ENCODE measurements around the gene ME2.

The ME2 gene

GRCh38 chr18:50839996-50840395 is 38.9 kb upstream of the ME2 start:
- H3K27ac ChIP-seq, result no peak overlapping the region
- TF ChIP-seq CTCF (conservative IDR thresholded peaks at IDR 0.05; ENCODE audit: low read depth), result no peak
- no peak for DNase-seq (ENCODE audit: low spot score)
- POLR2A ChIA-PET (ENCODE audit: low non-redundant PET), result no interaction called here
- CTCF ChIA-PET, result no interaction called here

- ChIA-PET POLR2A (ENCODE audit: low non-redundant PET) (no interaction called here), CTCF (no interaction called here)
These were observed 36.1 kb upstream of the ME2 start for GRCh38 chr18:50842846-50843245.

GRCh38 chr18:50844554-50844953 is 34.4 kb upstream of the ME2 start:
- DNase-seq (ENCODE audit: low spot score), result no peak
- TF ChIP-seq CTCF (conservative IDR thresholded peaks at IDR 0.05; ENCODE audit: low read depth), result no peak
- ChIA-PET CTCF (no interaction called here), POLR2A (ENCODE audit: low non-redundant PET) (no interaction called here)
- H3K27ac ChIP-seq, result no peak overlapping the region

More at GRCh38 chr18:50842846-50843245, 36.1 kb upstream of the ME2 start:
- TF ChIP-seq CTCF (conservative IDR thresholded peaks at IDR 0.05; ENCODE audit: low read depth), result no peak
- DNase-seq (ENCODE audit: low spot score), result no peak
- H3K27ac ChIP-seq, result no peak overlapping the region

GRCh38 chr18:50844960-50845359 is 34.0 kb upstream of the ME2 start:
- ChIA-PET POLR2A (ENCODE audit: low non-redundant PET) (no interaction called here), CTCF (no interaction called here)
- H3K27ac ChIP-seq, result no peak overlapping the region
- no peak for TF ChIP-seq CTCF (conservative IDR thresholded peaks at IDR 0.05; ENCODE audit: low read depth)
- no peak for DNase-seq (ENCODE audit: low spot score)

- TF ChIP-seq CTCF (conservative IDR thresholded peaks at IDR 0.05; ENCODE audit: low read depth), result no peak
- ChIA-PET CTCF (interaction anchor here (0.6 kb wide), 1 partner anchor 15 kb away, joined by 3 read pairs; no protein-coding TSS in a partner anchor), POLR2A (ENCODE audit: low non-redundant PET) (no interaction called here)
- no peak overlapping the region for H3K27ac ChIP-seq
- DNase-seq (ENCODE audit: low spot score), result no peak
These were observed 31.7 kb upstream of the ME2 start for GRCh38 chr18:50847192-50847591.

- CTCF ChIA-PET, result interaction anchor here (0.6 kb wide), 1 partner anchor 343 kb away, joined by 3 read pairs; no protein-coding TSS in a partner anchor
These were observed 30.8 kb upstream of the ME2 start for GRCh38 chr18:50848061-50848551.

More at GRCh38 chr18:50848061-50848551, 30.8 kb upstream of the ME2 start:
- POLR2A ChIA-PET (ENCODE audit: low non-redundant PET), result no interaction called here
- no peak for DNase-seq (ENCODE audit: low spot score)
- no peak overlapping the region for H3K27ac ChIP-seq
- TF ChIP-seq CTCF (conservative IDR thresholded peaks at IDR 0.05; ENCODE audit: low read depth), result no peak
